Stomach smooth muscle (tissue), 2 donors: ENCODE measurements around the gene ENOX2.

Experiments used
- H3K27ac ChIP-seq: one replicate; pipeline ENCODE4 v1.7.0; 2013; ENCODE audit warnings: mild to moderate bottlenecking, low read length, inconsistent platforms
- H3K27me3 ChIP-seq, 2 donors: one replicate each; pipeline ENCODE4 v1.7.0; 2013; ENCODE audit warnings: low read length in 2 of 2; ENCODE audit not compliant: insufficient read depth in 2 of 2, control insufficient read depth in 1 of 2
- H3K36me3 ChIP-seq, 2 donors: one replicate each; pipeline ENCODE4 v1.7.0; 2013; ENCODE audit warnings: low read length in 2 of 2; ENCODE audit not compliant: control insufficient read depth in 2 of 2, insufficient read depth in 2 of 2
- H3K4me1 ChIP-seq: one replicate; pipeline ENCODE4 v1.7.0; 2013; ENCODE audit warnings: low read length; ENCODE audit not compliant: control insufficient read depth, insufficient read depth
- H3K4me3 ChIP-seq, 2 donors: one replicate each; pipeline ENCODE4 v1.7.0; 2013; ENCODE audit warnings: low read length in 2 of 2
- H3K9ac ChIP-seq, 2 donors: one replicate each; pipeline ENCODE4 v1.7.0; 2013; ENCODE audit warnings: low read length in 2 of 2, mild to moderate bottlenecking in 1 of 2
- H3K9me3 ChIP-seq, 2 donors: one replicate each; pipeline ENCODE4 v1.7.0; 2013; ENCODE audit warnings: low read length in 2 of 2; ENCODE audit not compliant: control insufficient read depth in 2 of 2
- donor health status: healthy.
- donor health status: Pancreatic carcinoma.

Gene ENOX2

GRCh38 chrX:130702867-130703707, 199.9 kb downstream of the ENOX2 start:
- Histone ChIP-seq H3K27ac (no peak overlapping the region), H3K4me1 (no peaks in the 10 kb centered on the region), H3K4me3 (no peak overlapping the region), H3K27me3 (no peaks in the 10 kb centered on the region), H3K36me3 (peaks cover 0 to 2% of the 10 kb centered on the region in 2 donors), H3K9me3 (no peaks in the 10 kb centered on the region), H3K9ac (no peak overlapping the region)

GRCh38 chrX:130700629-130701028, 202.4 kb downstream of the ENOX2 start:
- peaks cover 0 to 2% of the 10 kb centered on the region in 2 donors for H3K36me3 ChIP-seq
- H3K27me3 ChIP-seq, result no peaks in the 10 kb centered on the region

GRCh38 chrX:130699618-130700017, 203.4 kb downstream of the ENOX2 start:
- Histone ChIP-seq H3K9me3 (no peaks in the 10 kb centered on the region), H3K4me1 (no peaks in the 10 kb centered on the region), H3K9ac (no peak overlapping the region), H3K27me3 (no peaks in the 10 kb centered on the region), H3K4me3 (no peak overlapping the region), H3K27ac (no peak overlapping the region), H3K36me3 (peaks cover 0 to 2% of the 10 kb centered on the region in 2 donors)

More at GRCh38 chrX:130700629-130701028, 202.4 kb downstream of the ENOX2 start:
- H3K4me3 ChIP-seq, result no peak overlapping the region
- no peak overlapping the region for H3K9ac ChIP-seq
- no peaks in the 10 kb centered on the region for H3K9me3 ChIP-seq
- no peaks in the 10 kb centered on the region for H3K4me1 ChIP-seq
- no peak overlapping the region for H3K27ac ChIP-seq

DNA sequence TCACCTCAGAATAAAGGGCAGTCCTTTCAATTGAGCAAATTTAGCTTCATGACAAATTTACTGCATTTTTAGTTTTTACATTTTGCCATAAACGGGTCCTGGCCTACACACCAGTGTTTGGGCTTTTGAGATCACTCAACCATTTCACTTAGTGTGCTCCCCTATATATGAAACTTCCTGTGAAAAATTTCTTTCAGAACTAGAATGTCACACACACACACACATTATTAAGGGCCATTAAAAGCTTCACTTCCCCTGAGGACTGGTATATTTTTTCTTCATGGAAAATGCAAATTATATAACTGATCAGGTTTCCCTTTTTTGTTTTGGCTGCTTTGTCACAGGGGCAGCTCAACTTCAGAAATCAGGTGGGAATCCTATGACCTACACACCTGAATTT, 206.5 kb downstream of the ENOX2 start:
- Histone ChIP-seq H3K4me3 (no peak overlapping the region), H3K9ac (no peak overlapping the region), H3K4me1 (no peaks in the 10 kb centered on the region), H3K27ac (no peak overlapping the region), H3K27me3 (no peaks in the 10 kb centered on the region), H3K36me3 (peaks cover 0 to 2% of the 10 kb centered on the region in 2 donors), H3K9me3 (no peaks in the 10 kb centered on the region)

GRCh38 chrX:130695931-130696330, 207.1 kb downstream of the ENOX2 start:
- no peaks in the 10 kb centered on the region for H3K4me1 ChIP-seq
- H3K27ac ChIP-seq, result no peak overlapping the region
- no peak overlapping the region for H3K9ac ChIP-seq
- H3K36me3 ChIP-seq, result peaks cover 0 to 2% of the 10 kb centered on the region in 2 donors
- no peaks in the 10 kb centered on the region for H3K9me3 ChIP-seq
- H3K4me3 ChIP-seq, result no peak overlapping the region
- no peaks in the 10 kb centered on the region for H3K27me3 ChIP-seq

GRCh38 chrX:130694983-130695382, 208.0 kb downstream of the ENOX2 start:
- H3K4me3 ChIP-seq, result no peak overlapping the region
- H3K27ac ChIP-seq, result no peak overlapping the region
- no peak overlapping the region for H3K9ac ChIP-seq
- H3K9me3 ChIP-seq, result no peaks in the 10 kb centered on the region
- H3K36me3 ChIP-seq, result peaks cover 0 to 2% of the 10 kb centered on the region in 2 donors
- no peaks in the 10 kb centered on the region for H3K27me3 ChIP-seq
- no peaks in the 10 kb centered on the region for H3K4me1 ChIP-seq

- Histone ChIP-seq H3K27me3 (no peaks in the 10 kb centered on the region), H3K4me3 (no peak overlapping the region), H3K9me3 (no peaks in the 10 kb centered on the region), H3K27ac (no peak overlapping the region), H3K9ac (no peak overlapping the region), H3K36me3 (peaks cover 0 to 6% of the 10 kb centered on the region in 2 donors), H3K4me1 (no peaks in the 10 kb centered on the region)
These were observed 211.4 kb downstream of the ENOX2 start for GRCh38 chrX:130691576-130691975.

DNA sequence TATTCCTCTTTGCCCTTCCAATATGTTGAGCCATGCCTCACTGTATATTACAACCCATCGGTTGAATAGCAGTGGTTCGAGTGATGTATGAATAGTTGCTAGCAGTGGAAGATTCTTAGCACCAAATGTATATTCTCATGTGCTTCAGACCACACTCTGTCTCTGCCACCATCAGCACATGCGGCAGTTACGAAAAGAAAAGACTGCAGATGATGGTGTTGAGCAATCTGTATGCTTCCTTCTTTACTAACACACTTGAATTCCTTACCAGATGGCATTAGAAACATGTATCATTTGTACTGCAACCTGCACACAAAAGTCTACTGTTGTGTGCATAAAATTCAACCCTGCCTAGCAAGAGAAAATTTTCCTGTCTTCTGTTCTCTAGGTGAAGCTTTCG, 214.6 kb downstream of the ENOX2 start:
- no peaks in the 10 kb centered on the region for H3K27me3 ChIP-seq
- no peak overlapping the region for H3K27ac ChIP-seq
- H3K9ac ChIP-seq, result no peak overlapping the region
- peaks cover 0 to 6% of the 10 kb centered on the region in 2 donors for H3K36me3 ChIP-seq
- no peaks in the 10 kb centered on the region for H3K9me3 ChIP-seq
- H3K4me3 ChIP-seq, result no peak overlapping the region
- H3K4me1 ChIP-seq, result no peaks in the 10 kb centered on the region

DNA sequence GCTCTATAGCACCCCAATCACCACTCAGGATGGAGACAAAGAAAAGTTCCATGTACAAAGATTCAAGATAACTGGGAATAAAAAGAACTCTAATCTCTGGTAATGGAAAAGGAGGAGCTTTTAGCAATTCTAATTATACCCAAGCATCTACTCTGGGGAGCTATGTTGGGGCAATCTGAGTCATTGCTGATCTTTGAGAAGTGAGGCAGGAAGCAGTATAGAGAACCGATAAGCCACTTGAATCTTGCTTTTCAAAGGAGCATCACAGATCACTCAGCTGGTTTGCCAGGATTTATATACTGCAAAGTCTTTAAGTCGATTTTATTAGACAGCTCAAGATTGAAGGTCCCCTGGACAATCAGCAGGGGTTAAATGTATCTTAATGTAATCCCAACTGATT, 220.0 kb downstream of the ENOX2 start:
- no peak overlapping the region for H3K4me3 ChIP-seq
- no peaks in the 10 kb centered on the region for H3K9me3 ChIP-seq
- H3K9ac ChIP-seq, result no peak overlapping the region
- no peaks in the 10 kb centered on the region for H3K27me3 ChIP-seq
- no peaks in the 10 kb centered on the region for H3K4me1 ChIP-seq
- H3K36me3 ChIP-seq, result no peaks in the 10 kb centered on the region
- no peak overlapping the region for H3K27ac ChIP-seq

DNA sequence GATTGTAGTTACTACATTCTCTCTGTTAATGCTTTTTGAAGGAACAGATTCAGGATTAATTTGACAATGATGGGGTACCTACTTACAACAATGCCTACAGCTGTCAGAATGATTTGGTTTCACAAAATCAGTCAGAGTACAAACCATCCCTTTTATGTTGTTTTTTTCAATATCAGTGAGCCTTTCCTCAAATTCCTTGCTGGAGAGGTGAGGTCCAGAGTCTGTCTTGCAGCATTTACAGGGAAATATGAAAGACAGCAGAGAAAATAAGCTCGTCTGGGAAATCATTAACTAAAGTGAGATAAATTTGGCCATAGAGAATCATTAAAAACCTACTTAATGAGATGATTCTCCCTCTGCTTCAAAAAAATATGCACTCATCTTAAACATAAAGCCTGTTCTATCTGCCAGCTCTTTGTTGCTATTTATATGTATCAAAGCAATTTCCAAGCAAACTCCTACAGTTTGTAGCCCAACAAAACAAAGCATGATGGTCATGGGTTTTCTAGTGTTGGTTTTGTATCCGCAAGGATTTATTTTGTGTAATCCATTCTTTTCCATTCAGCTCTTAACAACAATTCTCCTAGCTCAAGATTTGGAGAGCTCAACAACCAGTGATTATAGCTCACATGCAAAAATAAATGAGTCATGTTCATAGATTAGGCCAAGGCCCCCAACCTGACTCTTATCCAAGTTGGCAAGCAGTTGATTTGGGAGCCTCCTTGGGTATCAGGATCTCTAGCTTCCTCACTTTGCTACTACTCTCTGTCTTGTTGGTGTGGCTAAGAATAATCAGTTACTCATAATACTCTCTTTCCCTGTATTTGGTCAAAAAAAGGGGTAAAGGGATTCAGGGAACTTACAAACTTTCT, 222.6 kb downstream of the ENOX2 start:
- Histone ChIP-seq H3K4me1 (no peaks in the 10 kb centered on the region), H3K9ac (no peak overlapping the region), H3K4me3 (no peak overlapping the region), H3K36me3 (no peaks in the 10 kb centered on the region), H3K27me3 (no peaks in the 10 kb centered on the region), H3K9me3 (no peaks in the 10 kb centered on the region), H3K27ac (no peak overlapping the region)
